GM23338 (cell line): ENCODE data around the gene C16orf82.

Experiments
- CREB1 ChIP-seq: fragments of 250-450 bp; sonication (Bioruptor Pico); IDR thresholded peaks from 2 replicates; pipeline ENCODE4 v1.5.0; 2020; ENCODE audit warnings: low read depth, mild to moderate bottlenecking, moderate library complexity
- CTCF ChIP-seq, 2 experiments: fragments of 200-600 bp in 1 of 2; sonication (generic) in 1 of 2; conservative IDR thresholded peaks; 2 replicates each; pipeline versions ENCODE4 v1.5.1 to v1.6.1; 2016 to 2017; ENCODE audit warnings: antibody characterized with exemption in 2 of 2, low read depth in 2 of 2, mild to moderate bottlenecking in 2 of 2, moderate library complexity in 1 of 2
- EZH2 ChIP-seq: fragments of 200-600 bp; sonication (generic); IDR thresholded peaks from one replicate; pipeline ENCODE4 v1.8.0; 2017; ENCODE audit warnings: antibody characterized with exemption, mild to moderate bottlenecking, low read depth; ENCODE audit not compliant: unreplicated experiment
- EZH2phosphoT487 ChIP-seq: fragments of 200-600 bp; sonication (generic); IDR thresholded peaks from one replicate; pipeline ENCODE4 v1.8.1; 2018; ENCODE audit warnings: antibody characterized with exemption; ENCODE audit not compliant: unreplicated experiment
- JUNB ChIP-seq: IDR thresholded peaks from one replicate; pipeline ENCODE4 v1.6.1; 2016; ENCODE audit warnings: antibody characterized with exemption; ENCODE audit not compliant: unreplicated experiment
- NANOG ChIP-seq: IDR thresholded peaks from 2 replicates; pipeline ENCODE4 v1.6.1; 2016; ENCODE audit warnings: antibody characterized with exemption, borderline replicate concordance
- POLR2AphosphoS5 ChIP-seq: IDR thresholded peaks from 2 replicates; pipeline ENCODE4 v1.6.1; 2016; ENCODE audit warnings: antibody characterized with exemption, low read depth
- REST ChIP-seq: IDR thresholded peaks from one replicate; pipeline ENCODE4 v1.6.1; 2018; ENCODE audit warnings: antibody characterized with exemption; ENCODE audit not compliant: unreplicated experiment
- STAT1 ChIP-seq: IDR thresholded peaks from one replicate; pipeline ENCODE4 v1.6.1; 2016; ENCODE audit warnings: antibody characterized with exemption; ENCODE audit not compliant: unreplicated experiment
- ZNF114 ChIP-seq: fragments of 250-450 bp; sonication (Bioruptor Pico); IDR thresholded peaks from 2 replicates; pipeline ENCODE4 v1.5.0; 2020; ENCODE audit warnings: mild to moderate bottlenecking, moderate library complexity
- ZNF331 ChIP-seq: fragments of 250-450 bp; sonication (Bioruptor Pico); IDR thresholded peaks from 2 replicates; pipeline ENCODE4 v1.5.0; 2020; ENCODE audit warnings: low read depth, mild to moderate bottlenecking, moderate library complexity

- TF ChIP-seq CTCF (conservative IDR thresholded peaks at IDR 0.05; ENCODE audit: low read depth in 2 of 2) (no peak), EZH2 (no peak), ZNF114 (CRISPR knock-in tag) (no peak), POLR2AphosphoS5 (no peak), REST (no peak), EZH2phosphoT487 (no peak), CREB1 (no peak), ZNF331 (no peak), JUNB (no peak), STAT1 (no peak), NANOG (no peak)
Observed at GRCh38 chr16:27058299-27058698, 8.4 kb upstream of the C16orf82 start.
